ENCODE data around the gene TAF1. TPM values are rescaled to one million over a fixed set of nuclear protein-coding genes. Genes with fewer than 3 reads are reported as not detected.
"Not testable (repeated sequence)": the region's sequence is repeated elsewhere in the genome, so short reads cannot be mapped to it uniquely, and the experiment has no call there.

Gene TAF1
- total RNA-seq = 10 to 100 TPM; 24.4 to 38.9 TPM

GRCh38 chrX:71365875-71366673 is at the start of gene TAF1:
Gene TAF1, plus strand, starts transcription at chrX:71366357. Its CDS starts 18 bp downstream, at chrX:71366375.
- Histone ChIP-seq H3K27me3 (no peaks in the 10 kb centered on the region), H3K4me1 (peaks cover 18% of the 10 kb centered on the region), H3K9me3 (no peaks in the 10 kb centered on the region), H3K4me3 (peak within 1 kb of the TSS; percentile 15 to 56), H3K36me3 (replicated peaks in 1 of 2; ENCODE audit: insufficient read depth in 1 of 2, low read depth in 2 of 2) (no peaks in the 10 kb centered on the region), H3K27ac (peak within 1 kb of the TSS; percentile 65 to 90 (median 85))
- peak; percentile 97 for ATAC-seq
- DNase-seq = peak; percentile 92 to 97 (median 94)
- TF ChIP-seq POLR2A (IDR thresholded peaks at IDR 0.05) = peak; percentile 75 to 95 (median 94)
- no peak for TF ChIP-seq CTCF (IDR thresholded peaks at IDR 0.05)
- 0 to 1% methylated on average over 20 to 41 of the region's 51 CpGs for WGBS, 2 donors
- intact Hi-C loops (cut with DNase I) = no loop called here

DNA sequence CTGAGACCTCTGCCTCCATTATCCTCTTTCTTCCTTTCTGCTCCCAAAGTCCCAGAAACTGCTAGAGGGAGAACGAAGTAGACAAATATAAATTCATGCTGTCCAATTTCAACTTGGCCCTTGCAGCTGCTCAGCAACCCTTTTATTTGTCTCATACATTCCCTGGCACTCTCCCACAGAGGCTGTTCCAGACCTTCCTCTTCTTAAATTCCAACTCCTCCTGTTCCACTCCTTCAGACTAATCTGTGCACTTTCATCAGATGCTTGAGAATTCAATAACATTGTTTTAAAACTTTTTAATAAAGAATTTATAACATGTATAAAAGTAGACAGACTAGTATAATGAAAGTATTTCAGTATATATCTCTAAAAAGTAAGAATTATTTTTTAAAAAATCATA is 49.2 kb upstream of the TAF1 start:
- H3K9me3 ChIP-seq; intact Hi-C loops (cut with DNase I); H3K4me1 ChIP-seq; DNase-seq; H3K27ac ChIP-seq; H3K4me3 ChIP-seq; H3K36me3 ChIP-seq (replicated peaks in 1 of 2; ENCODE audit: insufficient read depth in 1 of 2, low read depth in 2 of 2); ATAC-seq; H3K27me3 ChIP-seq: not testable (repeated sequence)
- 60% methylated on average over 1 of the region's 1 CpG; no CpG with 5 or more reads in 1 of the 2 donors for WGBS, 2 donors

GRCh38 chrX:71320126-71320525 is 46.0 kb upstream of the TAF1 start:
- no peak overlapping the region for H3K27ac ChIP-seq
- intact Hi-C loops (cut with DNase I) = no loop called here

DNA sequence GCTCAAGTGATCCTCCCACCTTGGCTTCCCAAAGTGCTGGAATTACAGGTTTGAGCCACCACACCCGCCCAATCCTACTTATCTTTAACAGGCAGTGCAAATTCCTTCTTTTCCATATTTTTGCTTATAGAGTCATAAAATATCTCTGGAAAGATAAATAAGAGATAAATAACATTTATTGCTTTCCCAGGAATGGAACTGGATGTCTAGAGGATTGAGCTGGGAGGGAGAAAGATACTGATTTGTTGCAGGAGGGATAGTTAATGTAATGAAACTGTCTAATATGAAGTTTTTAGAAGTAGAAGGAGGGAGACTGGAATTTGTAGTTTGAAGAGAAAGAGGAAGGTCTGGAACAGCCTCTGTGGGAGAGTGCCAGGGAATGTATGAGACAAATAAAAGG is 44.4 kb upstream of the TAF1 start:
- Histone ChIP-seq H3K27me3 (no peaks in the 10 kb centered on the region), H3K36me3 (replicated peaks in 1 of 2; ENCODE audit: insufficient read depth in 1 of 2, low read depth in 2 of 2) (no peaks in the 10 kb centered on the region), H3K27ac (no peak overlapping the region), H3K4me1 (no peaks in the 10 kb centered on the region), H3K4me3 (no peak overlapping the region), H3K9me3 (no peaks in the 10 kb centered on the region)
- no peak for TF ChIP-seq POLR2A (IDR thresholded peaks at IDR 0.05)
- no peak for TF ChIP-seq CTCF (IDR thresholded peaks at IDR 0.05)
- DNase-seq (no peak), ATAC-seq (no peak)
- 90 to 100% methylated on average over 1 of the region's 1 CpG for whole genome bisulfite sequencing, 2 donors
- intact Hi-C loops (cut with DNase I) = no loop called here

More at GRCh38 chrX:71320126-71320525, 46.0 kb upstream of the TAF1 start:
- ATAC-seq = no peak
- Histone ChIP-seq H3K9me3 (no peaks in the 10 kb centered on the region), H3K4me1 (no peaks in the 10 kb centered on the region), H3K4me3 (no peak overlapping the region), H3K36me3 (replicated peaks in 1 of 2; ENCODE audit: insufficient read depth in 1 of 2, low read depth in 2 of 2) (no peaks in the 10 kb centered on the region), H3K27me3 (no peaks in the 10 kb centered on the region)
- DNase-seq = no peak
- TF ChIP-seq POLR2A (IDR thresholded peaks at IDR 0.05) (no peak), CTCF (IDR thresholded peaks at IDR 0.05) (no peak)
- 100% methylated on average over 1 of the region's 1 CpG for WGBS, 2 donors

DNA sequence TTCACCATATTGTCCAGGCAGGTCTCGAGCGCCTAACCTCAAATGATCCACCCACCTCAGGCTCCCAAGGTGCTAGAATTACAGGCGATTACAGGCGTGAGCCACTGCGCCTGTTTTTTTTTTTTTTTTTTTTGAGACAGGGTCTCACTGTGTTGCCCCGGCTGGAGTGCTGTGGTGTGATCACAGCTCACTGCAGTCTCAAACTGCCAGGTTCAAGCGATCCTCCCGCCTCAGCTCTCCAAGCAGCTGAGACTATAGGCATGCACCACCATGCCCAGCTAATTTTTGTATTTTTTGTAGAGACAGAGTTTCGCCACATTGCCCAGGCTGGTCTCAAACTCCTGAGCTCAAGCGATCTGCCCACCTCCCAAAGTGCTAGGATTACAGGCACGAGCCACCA is 41.7 kb upstream of the TAF1 start:
- intact Hi-C loops (cut with DNase I); H3K4me1 ChIP-seq; H3K27ac ChIP-seq; H3K36me3 ChIP-seq (replicated peaks in 1 of 2; ENCODE audit: insufficient read depth in 1 of 2, low read depth in 2 of 2); ATAC-seq; H3K9me3 ChIP-seq; H3K27me3 ChIP-seq; DNase-seq; H3K4me3 ChIP-seq: not testable (repeated sequence)
- WGBS, 2 donors = 84 to 93% methylated on average over 5 to 6 of the region's 11 CpGs

DNA sequence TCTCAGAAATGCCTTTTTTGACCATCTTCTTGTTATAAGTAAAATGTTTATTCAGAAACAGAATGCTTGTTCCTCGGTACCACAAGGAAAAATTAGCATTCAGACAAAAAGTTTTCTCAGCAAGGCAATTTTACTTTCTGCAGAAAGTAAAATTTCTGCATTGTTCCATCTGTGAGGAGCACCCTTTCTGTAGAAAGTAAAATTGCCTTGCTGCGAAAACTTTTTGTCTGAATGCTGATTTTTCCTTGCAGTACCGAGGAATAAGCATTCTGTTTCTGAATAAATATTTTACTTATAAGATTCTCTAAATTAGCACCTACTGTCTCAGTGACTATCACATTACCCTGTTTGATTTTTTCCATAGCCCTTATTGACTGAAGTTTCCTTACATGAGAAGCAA is 39.8 kb upstream of the TAF1 start:
- DNase-seq = no peak
- Histone ChIP-seq H3K36me3 (replicated peaks in 1 of 2; ENCODE audit: insufficient read depth in 1 of 2, low read depth in 2 of 2) (no peaks in the 10 kb centered on the region), H3K4me1 (no peaks in the 10 kb centered on the region), H3K9me3 (no peaks in the 10 kb centered on the region), H3K4me3 (no peak overlapping the region), H3K27me3 (no peaks in the 10 kb centered on the region), H3K27ac (no peak overlapping the region)
- TF ChIP-seq POLR2A (IDR thresholded peaks at IDR 0.05) = no peak
- no peak for TF ChIP-seq CTCF (IDR thresholded peaks at IDR 0.05)
- ATAC-seq = no peak
- intact Hi-C loops (cut with DNase I) = no loop called here
- 94 to 98% methylated on average over 3 of the region's 3 CpGs for WGBS, 2 donors

DNA sequence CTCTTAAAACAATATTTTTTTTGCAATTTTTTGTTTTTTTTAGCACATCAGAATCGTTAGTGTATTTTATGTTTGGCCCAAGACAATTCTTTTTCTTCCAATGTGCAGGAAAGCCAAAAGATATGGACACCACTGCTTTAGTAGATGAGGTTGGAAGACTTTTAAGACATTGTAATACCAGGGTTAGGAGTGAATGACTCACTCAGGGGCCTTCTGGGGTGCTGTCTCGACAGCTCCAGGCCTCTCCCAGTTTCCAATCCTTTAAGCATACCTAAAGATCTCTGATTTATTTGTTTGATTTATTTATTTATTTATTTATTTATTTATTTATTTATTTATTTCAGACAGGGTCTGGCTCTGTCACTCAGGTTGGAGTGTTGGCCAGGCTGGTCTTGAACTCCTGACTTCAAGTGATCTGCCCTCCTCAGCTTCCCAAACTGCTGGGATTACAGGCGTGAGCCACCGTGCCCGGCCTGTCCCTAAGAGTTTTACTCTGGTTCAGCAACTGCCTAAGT is 16.9 kb upstream of the TAF1 start:
- 57 to 63% methylated on average over 2 of the region's 5 CpGs for WGBS, 2 donors
- H3K36me3 ChIP-seq (replicated peaks in 1 of 2; ENCODE audit: insufficient read depth in 1 of 2, low read depth in 2 of 2); DNase-seq; H3K27me3 ChIP-seq; H3K4me3 ChIP-seq; intact Hi-C loops (cut with DNase I); H3K9me3 ChIP-seq; H3K4me1 ChIP-seq; ATAC-seq; H3K27ac ChIP-seq: not testable (repeated sequence)

Measured in body of pancreas (tissue), 4 donors.